Activated CD8-positive, alpha-beta T cell treated with anti-CD3 and anti-CD28 coated beads, Interleukin-2, amount 10 ng/mL, durations not matched to agents 7 days and 5 days (primary cell): ENCODE data around the gene FOXK1. TPM values are rescaled to one million over a fixed set of nuclear protein-coding genes. Genes with fewer than 3 reads are reported as not detected.

ENCODE experiments used
- ATAC-seq: fragments of 150-1000 bp; cut with Tn5 transposase; one replicate; pipeline ENCODE4 v1.10.0; 2021; ENCODE audit warnings: moderate library complexity
- CTCF ChIA-PET: fragments of 350-600 bp; sonication (Branson Sonifier 250); formaldehyde crosslinking; loops from one replicate; lab custom pipeline; 2021; ENCODE audit warnings: antibody characterized with exemption; lab: Charles Lee
- POLR2A ChIA-PET: fragments of 350-600 bp; sonication (Branson Sonifier 250); formaldehyde crosslinking; loops from one replicate; lab custom pipeline; 2021; ENCODE audit warnings: antibody characterized with exemption; lab: Charles Lee
- DNase-seq: peaks from one replicate; pipeline ENCODE4 v3.0.0-alpha.2; 2020
- H3K27ac Mint-ChIP-seq: one replicate; pipeline ENCODE4 v1.8.0; 2021; ENCODE audit warnings: mild to moderate bottlenecking, mixed read lengths
- H3K27me3 Mint-ChIP-seq: one replicate; pipeline ENCODE4 v1.8.0; 2021; ENCODE audit warnings: low read depth, mixed read lengths
- H3K36me3 Mint-ChIP-seq: one replicate; pipeline ENCODE4 v1.8.0; 2021; ENCODE audit warnings: low read depth, mixed read lengths
- H3K4me1 Mint-ChIP-seq: one replicate; pipeline ENCODE4 v1.8.0; 2021; ENCODE audit warnings: low read depth, mixed read lengths
- H3K4me3 Mint-ChIP-seq: one replicate; pipeline ENCODE4 v1.8.0; 2021; ENCODE audit warnings: mild to moderate bottlenecking, mixed read lengths
- H3K9me3 Mint-ChIP-seq: one replicate; pipeline ENCODE4 v1.8.0; 2022; ENCODE audit warnings: mixed read lengths; ENCODE audit not compliant: insufficient read depth
- total RNA-seq, 2 experiments: library from RNA; stranded (reverse); gene quantifications; one replicate each; pipeline ENCODE4 v1.2.3, GENCODE V29; 2021

FOXK1 gene
- total RNA-seq, 2 experiments from 2014 or later, result 26.8 to 28.5 TPM

DNA sequence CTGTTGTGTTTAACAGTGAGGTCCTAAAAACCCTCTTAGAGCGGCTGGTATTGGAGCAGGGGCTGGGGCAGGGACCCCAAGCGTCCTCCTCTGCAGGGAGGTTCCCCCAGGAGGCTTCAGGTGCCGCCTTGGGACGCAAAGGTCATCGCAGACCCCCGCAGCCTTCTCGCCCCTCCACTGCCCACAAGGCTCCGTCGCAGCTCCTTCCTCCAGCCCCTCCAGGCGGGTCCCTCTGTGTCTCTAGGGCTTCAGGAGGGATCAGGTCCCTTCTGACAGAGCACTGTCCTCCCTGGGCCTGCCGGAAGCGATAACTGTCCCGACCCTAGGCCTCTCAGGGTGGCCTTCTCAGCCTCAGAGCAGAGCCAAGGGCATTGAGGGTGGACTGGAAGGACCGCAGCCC is 67.3 kb downstream of the FOXK1 start:
- CTCF ChIA-PET, result no interaction called here

DNA sequence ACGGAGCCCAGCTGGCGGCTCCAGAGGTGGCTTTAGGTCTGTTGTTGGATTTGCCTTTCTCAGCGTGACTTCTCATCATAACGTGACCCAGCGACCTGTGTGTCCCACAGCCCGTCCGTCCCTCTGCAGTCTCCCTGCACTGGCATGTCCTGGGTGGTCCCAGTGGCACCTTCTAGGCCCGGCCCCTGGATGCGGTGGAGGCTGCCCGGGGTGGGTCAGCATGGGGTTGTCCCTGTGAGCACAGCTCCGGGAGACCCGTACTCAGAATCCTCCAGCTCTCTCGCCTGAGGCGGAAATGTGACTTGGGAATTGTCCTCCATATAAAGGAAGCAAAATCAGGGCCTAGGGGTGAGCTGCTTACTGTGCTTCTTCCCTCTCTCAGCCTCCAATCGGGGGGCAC is 67.7 kb downstream of the FOXK1 start:
- Mint-ChIP-seq H3K27me3 (no peaks in the 10 kb centered on the region), H3K27ac (no peak overlapping the region), H3K4me3 (no peak overlapping the region), H3K9me3 (no peaks in the 10 kb centered on the region), H3K4me1 (peaks cover 48% of the 10 kb centered on the region), H3K36me3 (peaks cover 24% of the 10 kb centered on the region)
- CTCF ChIA-PET, result no interaction called here
- no peak for ATAC-seq
- no peak for DNase-seq
- POLR2A ChIA-PET, result no interaction called here

More for the DNA sequence above, 67.3 kb downstream of the FOXK1 start:
- Mint-ChIP-seq H3K36me3 (peaks cover 22% of the 10 kb centered on the region), H3K27ac (peak overlapping the region; percentile 60), H3K4me1 (peaks cover 52% of the 10 kb centered on the region), H3K27me3 (no peaks in the 10 kb centered on the region), H3K9me3 (no peaks in the 10 kb centered on the region), H3K4me3 (no peak overlapping the region)
- DNase-seq (no peak), ATAC-seq (no peak)
- POLR2A ChIA-PET, result no interaction called here

GRCh38 chr7:4751398-4751947 is 69.4 kb downstream of the FOXK1 start:
- Mint-ChIP-seq H3K36me3 (peaks cover 28% of the 10 kb centered on the region), H3K9me3 (no peaks in the 10 kb centered on the region), H3K27ac (no peak overlapping the region), H3K4me1 (peaks cover 32% of the 10 kb centered on the region), H3K4me3 (no peak overlapping the region), H3K27me3 (no peaks in the 10 kb centered on the region)
- DNase-seq, result no peak
- POLR2A ChIA-PET, result no interaction called here
- CTCF ChIA-PET, result interaction anchor here (0.9 to 1.4 kb wide), 2 partner anchors 8 to 26 kb away, joined by 3 read pairs; no protein-coding TSS in a partner anchor
- no peak for ATAC-seq

GRCh38 chr7:4753598-4754432 is 71.7 kb downstream of the FOXK1 start:
- H3K4me3 Mint-ChIP-seq, result no peak overlapping the region
- H3K9me3 Mint-ChIP-seq, result no peaks in the 10 kb centered on the region
- peak overlapping the region; percentile 33 for H3K27ac Mint-ChIP-seq
- ChIA-PET CTCF (interaction anchor here (0.7 to 1.5 kb wide), 7 partner anchors 18 to 115 kb away, joined by 3 to 4 read pairs (median 3); partner anchors contain the start of gene AP5Z1), POLR2A (no interaction called here)
- H3K36me3 Mint-ChIP-seq, result peaks cover 16% of the 10 kb centered on the region
- DNase-seq, result peak; percentile 90
- peaks cover 12% of the 10 kb centered on the region for H3K4me1 Mint-ChIP-seq
- peak; percentile 97 for ATAC-seq
- no peaks in the 10 kb centered on the region for H3K27me3 Mint-ChIP-seq

DNA sequence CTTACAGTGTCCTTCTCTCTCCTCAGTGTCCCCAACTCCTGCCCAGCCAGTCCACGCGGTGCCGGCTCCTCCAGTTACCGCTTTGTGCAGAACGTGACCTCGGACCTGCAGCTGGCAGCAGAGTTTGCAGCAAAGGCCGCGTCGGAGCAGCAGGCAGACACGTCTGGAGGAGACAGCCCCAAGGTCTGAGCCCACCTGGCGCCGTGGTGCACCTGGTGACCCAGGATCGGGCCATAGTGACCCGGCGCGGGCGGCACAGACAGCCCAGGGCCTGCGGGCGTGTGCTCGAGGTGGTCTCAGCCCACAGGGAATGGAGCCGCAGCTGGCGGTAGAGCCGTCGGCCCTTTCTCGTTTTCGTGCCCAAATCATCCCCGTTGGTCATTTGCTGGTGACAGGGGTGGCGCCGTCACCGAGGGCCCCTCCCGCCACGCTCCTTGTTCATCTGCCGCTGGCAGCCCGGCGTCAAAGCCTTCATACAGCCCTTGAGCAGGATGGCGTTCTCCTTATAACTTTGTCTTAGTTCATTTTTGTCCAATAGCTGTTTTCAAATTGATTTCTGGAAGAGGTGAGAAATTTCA is 72.4 kb downstream of the FOXK1 start:
- ATAC-seq (no peak), DNase-seq (no peak)
- no peak overlapping the region for H3K4me3 Mint-ChIP-seq
- H3K36me3 Mint-ChIP-seq, result peaks cover 13% of the 10 kb centered on the region
- H3K27ac Mint-ChIP-seq, result no peak overlapping the region
- ChIA-PET CTCF (interaction anchor here (0.7 to 1.5 kb wide), 8 partner anchors 10 to 144 kb away, joined by 3 to 4 read pairs (median 3); partner anchors contain the start of gene AP5Z1), POLR2A (no interaction called here)
- no peaks in the 10 kb centered on the region for H3K27me3 Mint-ChIP-seq
- H3K9me3 Mint-ChIP-seq, result no peaks in the 10 kb centered on the region
- H3K4me1 Mint-ChIP-seq, result peaks cover 12% of the 10 kb centered on the region

DNA sequence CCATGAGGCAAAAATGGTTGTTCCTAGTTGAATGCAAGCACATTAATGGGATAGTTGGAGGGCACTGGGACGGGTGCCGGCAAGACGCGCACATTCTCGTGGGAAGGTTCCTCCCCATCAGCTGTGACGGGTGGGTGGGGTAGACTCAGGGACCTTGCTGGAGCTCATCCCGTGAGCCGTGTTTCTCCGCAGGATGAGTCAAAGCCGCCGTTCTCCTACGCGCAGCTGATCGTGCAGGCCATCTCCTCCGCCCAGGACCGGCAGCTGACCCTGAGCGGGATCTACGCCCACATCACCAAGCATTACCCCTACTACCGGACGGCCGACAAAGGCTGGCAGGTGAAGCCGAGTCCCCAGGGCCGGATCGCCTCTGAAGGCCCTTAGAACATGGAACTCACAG is 73.0 kb downstream of the FOXK1 start:
- DNase-seq (no peak), ATAC-seq (no peak)
- ChIA-PET POLR2A (no interaction called here), CTCF (interaction anchor here (0.7 to 1.5 kb wide), 8 partner anchors 11 to 144 kb away, joined by 3 to 4 read pairs (median 3); partner anchors contain the start of gene AP5Z1)
- H3K36me3 Mint-ChIP-seq, result peaks cover 17% of the 10 kb centered on the region
- no peak overlapping the region for H3K27ac Mint-ChIP-seq
- peaks cover 12% of the 10 kb centered on the region for H3K4me1 Mint-ChIP-seq
- no peak overlapping the region for H3K4me3 Mint-ChIP-seq
- H3K27me3 Mint-ChIP-seq, result no peaks in the 10 kb centered on the region
- no peaks in the 10 kb centered on the region for H3K9me3 Mint-ChIP-seq

- Mint-ChIP-seq H3K27ac (no peak overlapping the region), H3K36me3 (peaks cover 33% of the 10 kb centered on the region), H3K27me3 (no peaks in the 10 kb centered on the region), H3K4me1 (peaks cover 9% of the 10 kb centered on the region), H3K9me3 (no peaks in the 10 kb centered on the region), H3K4me3 (no peak overlapping the region)
- CTCF ChIA-PET, result interaction anchor here (0.9 kb wide), 1 partner anchor 18 kb away, joined by 3 read pairs; no protein-coding TSS in a partner anchor
- DNase-seq (no peak), ATAC-seq (no peak)
- POLR2A ChIA-PET, result interaction anchor here (0.5 kb wide), 1 partner anchor 142 kb away, joined by 5 read pairs; no protein-coding TSS in a partner anchor
These were observed 76.0 kb downstream of the FOXK1 start for GRCh38 chr7:4758111-4758510.

- peaks cover 36% of the 10 kb centered on the region for H3K36me3 Mint-ChIP-seq
- H3K27me3 Mint-ChIP-seq, result no peaks in the 10 kb centered on the region
- H3K9me3 Mint-ChIP-seq, result no peaks in the 10 kb centered on the region
- ChIA-PET POLR2A (no interaction called here), CTCF (interaction anchor here (0.9 kb wide), 1 partner anchor 17 kb away, joined by 3 read pairs; no protein-coding TSS in a partner anchor)
- DNase-seq, result no peak
- no peak for ATAC-seq
- H3K4me1 Mint-ChIP-seq, result peaks cover 2% of the 10 kb centered on the region
- H3K4me3 Mint-ChIP-seq, result no peak overlapping the region
- H3K27ac Mint-ChIP-seq, result no peak overlapping the region
These were observed 76.7 kb downstream of the FOXK1 start for GRCh38 chr7:4758791-4759190.

- H3K9me3 Mint-ChIP-seq, result no peaks in the 10 kb centered on the region
- no peak overlapping the region for H3K4me3 Mint-ChIP-seq
- H3K4me1 Mint-ChIP-seq, result no peaks in the 10 kb centered on the region
- ChIA-PET POLR2A (no interaction called here), CTCF (no interaction called here)
- H3K27ac Mint-ChIP-seq, result no peak overlapping the region
- no peaks in the 10 kb centered on the region for H3K27me3 Mint-ChIP-seq
- DNase-seq, result no peak
- no peak for ATAC-seq
- peaks cover 36% of the 10 kb centered on the region for H3K36me3 Mint-ChIP-seq
These were observed 77.1 kb downstream of the FOXK1 start for GRCh38 chr7:4759211-4759610.

- Mint-ChIP-seq H3K27ac (no peak overlapping the region), H3K4me3 (no peak overlapping the region), H3K4me1 (no peaks in the 10 kb centered on the region), H3K36me3 (peaks cover 26% of the 10 kb centered on the region), H3K27me3 (no peaks in the 10 kb centered on the region), H3K9me3 (no peaks in the 10 kb centered on the region)
- POLR2A ChIA-PET, result interaction anchor here (1.4 kb wide), 1 partner anchor 15 kb away, joined by 8 read pairs; the partner anchor contains the start of gene AP5Z1
- DNase-seq (no peak), ATAC-seq (no peak)
- CTCF ChIA-PET, result no interaction called here
These were observed 78.9 kb downstream of the FOXK1 start for GRCh38 chr7:4760952-4761351.

DNA sequence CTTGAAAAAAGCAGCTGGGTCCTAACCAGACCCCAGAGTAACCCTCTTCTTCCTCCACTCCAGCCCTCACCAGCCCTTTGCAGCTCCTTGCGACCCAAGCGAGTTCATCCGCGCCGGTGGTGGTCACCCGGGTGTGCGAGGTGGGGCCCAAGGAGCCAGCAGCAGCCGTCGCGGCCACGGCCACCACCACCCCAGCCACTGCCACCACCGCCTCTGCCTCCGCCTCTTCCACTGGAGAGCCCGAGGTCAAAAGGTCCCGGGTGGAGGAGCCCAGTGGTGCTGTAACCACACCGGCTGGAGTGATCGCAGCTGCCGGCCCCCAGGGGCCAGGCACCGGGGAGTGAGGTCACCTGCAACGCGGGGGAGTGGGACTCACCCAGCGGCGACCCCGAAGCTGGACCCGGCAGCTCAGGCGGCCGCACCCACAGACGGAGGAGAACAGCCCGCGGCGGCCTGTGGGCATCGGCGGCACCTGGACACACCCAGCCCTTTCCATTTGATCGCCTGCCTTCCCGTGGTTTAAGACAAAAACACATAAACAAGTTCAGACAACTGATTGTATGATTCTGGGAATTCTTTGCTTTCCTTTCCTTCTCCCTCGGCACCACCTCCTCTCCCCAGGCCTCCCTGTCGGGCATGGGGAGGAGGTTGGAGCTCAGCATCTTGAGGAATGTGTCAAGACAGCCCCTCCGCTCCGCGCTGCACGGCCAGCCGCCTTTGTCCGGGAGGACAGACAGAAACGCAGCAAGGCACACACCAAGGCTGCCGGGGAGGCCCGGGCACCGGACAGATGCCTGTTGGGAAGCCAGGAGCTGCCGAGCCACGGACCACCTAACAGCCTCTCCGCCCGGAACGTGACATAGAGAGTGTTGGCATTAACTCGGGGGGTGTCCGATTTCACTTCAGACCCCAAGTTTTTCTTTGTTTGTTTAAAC is 80.3 kb downstream of the FOXK1 start:
- no peaks in the 10 kb centered on the region for H3K27me3 Mint-ChIP-seq
- CTCF ChIA-PET, result no interaction called here
- no peak for ATAC-seq

More for the DNA sequence above, 80.3 kb downstream of the FOXK1 start:
- Mint-ChIP-seq H3K4me3 (no peak overlapping the region), H3K9me3 (no peaks in the 10 kb centered on the region), H3K4me1 (no peaks in the 10 kb centered on the region), H3K36me3 (peaks cover 26% of the 10 kb centered on the region), H3K27ac (no peak overlapping the region)
- DNase-seq, result no peak
- POLR2A ChIA-PET, result no interaction called here
